IMR-90 (cell line): ENCODE results near the gene GAREM1. TPM values are rescaled to one million over a fixed set of nuclear protein-coding genes. Genes with fewer than 3 reads are reported as not detected.

Experiments used
- ATAC-seq: fragments of 200-7000 bp; cut with Tn5 transposase; 2 replicates; pipeline ENCODE4 v1.9.1; 2020; ENCODE audit warnings: low read depth, mild to moderate bottlenecking, moderate library complexity
- BruUV-seq: library from RNA; stranded (reverse); fragments of 400-500 nt; replicated peaks from 2 replicates; lab custom pipeline; 2021; lab: Mats Ljungman, UMichigan
- CTCF ChIA-PET: fragments of 300-600 bp; formaldehyde crosslinking; extraction: SDS; loops from one replicate; lab custom pipeline; 2021; ENCODE audit warnings: antibody characterized with exemption; lab: Yijun Ruan, JAX
- POLR2A ChIA-PET: fragments of 300-600 bp; sonication (Branson Sonifier 250); formaldehyde crosslinking; loops from one replicate; lab custom pipeline; 2022; ENCODE audit warnings: antibody characterized with exemption; ENCODE audit not compliant: unreplicated experiment; lab: Charles Lee
- DNase-seq: peaks from one replicate; pipeline ENCODE4 v3.0.0; 2013
- H2AFZ ChIP-seq: replicated peaks from 2 replicates; pipeline ENCODE3; 2013; ENCODE audit warnings: low read length, mild to moderate bottlenecking; ENCODE audit not compliant: poor library complexity
- H2AK5ac ChIP-seq: 2 replicates; pipeline ENCODE4 v1.6.1; 2013; ENCODE audit warnings: low read depth, low read length, inconsistent platforms
- H2AK9ac ChIP-seq: replicated peaks from 2 replicates; pipeline ENCODE3; 2013; ENCODE audit warnings: mild to moderate bottlenecking, low read depth, low read length, moderate library complexity; ENCODE audit not compliant: poor library complexity
- H2BK120ac ChIP-seq: 2 replicates; pipeline ENCODE4 v1.6.1; 2013; ENCODE audit warnings: low read depth, low read length, inconsistent platforms
- H2BK15ac ChIP-seq: 3 replicates; pipeline ENCODE4 v1.6.1; 2013; ENCODE audit warnings: low read depth, low read length, inconsistent platforms
- H2BK20ac ChIP-seq: 2 replicates; pipeline ENCODE4 v1.6.1; 2013; ENCODE audit warnings: low read depth, mild to moderate bottlenecking, inconsistent platforms, low read length, moderate library complexity
- H2BK5ac ChIP-seq: 2 replicates; pipeline ENCODE4 v1.6.1; 2013; ENCODE audit warnings: mild to moderate bottlenecking, low read depth, low read length, inconsistent platforms; ENCODE audit not compliant: poor library complexity, severe bottlenecking
- H3K14ac ChIP-seq: replicated peaks from 2 replicates; pipeline ENCODE4 v1.6.1; 2013; ENCODE audit warnings: low read depth, low read length, inconsistent platforms
- H3K18ac ChIP-seq: 2 replicates; pipeline ENCODE4 v1.6.1; 2013; ENCODE audit warnings: low read depth, low read length, control low read depth
- H3K23ac ChIP-seq: 2 replicates; pipeline ENCODE4 v1.6.1; 2013; ENCODE audit warnings: low read depth, low read length, inconsistent platforms
- H3K27ac ChIP-seq: 2 replicates; pipeline ENCODE4 v1.5.1; 2013; ENCODE audit warnings: mild to moderate bottlenecking, control low read depth, low read length; ENCODE audit not compliant: insufficient read depth
- H3K27me3 ChIP-seq: 2 replicates; pipeline ENCODE4 v1.6.1; 2013; ENCODE audit warnings: low read length; ENCODE audit not compliant: control insufficient read depth, insufficient read depth
- H3K36me3 ChIP-seq: 2 replicates; pipeline ENCODE4 v1.6.1; 2013; ENCODE audit warnings: low read length, mixed read lengths; ENCODE audit not compliant: control insufficient read depth, insufficient read depth
- H3K4ac ChIP-seq: 2 replicates; pipeline ENCODE4 v1.6.1; 2013; ENCODE audit warnings: low read depth, low read length, inconsistent platforms
- H3K4me1 ChIP-seq: 2 replicates; pipeline ENCODE4 v1.6.1; 2013; ENCODE audit warnings: low read length, mixed read lengths; ENCODE audit not compliant: control insufficient read depth, insufficient read depth
- H3K4me2 ChIP-seq: 2 replicates; pipeline ENCODE4 v1.6.1; 2013; ENCODE audit warnings: low read depth, mild to moderate bottlenecking, control low read depth, low read length, moderate library complexity
- H3K4me3 ChIP-seq: 2 replicates; pipeline ENCODE4 v1.5.1; 2013; ENCODE audit warnings: low read depth, mild to moderate bottlenecking, control low read depth, low read length, moderate library complexity; ENCODE audit not compliant: insufficient read depth
- H3K56ac ChIP-seq: 2 replicates; pipeline ENCODE4 v1.6.1; 2013; ENCODE audit warnings: low read length, inconsistent platforms; ENCODE audit not compliant: insufficient read depth; ENCODE audit errors: extremely low read depth
- H3K79me1 ChIP-seq, 2 experiments: 2 replicates each; pipeline ENCODE4 v1.6.1; 2013; ENCODE audit warnings: low read length in 2 of 2, inconsistent platforms in 1 of 2, low read depth in 1 of 2
- H3K9ac ChIP-seq: 2 replicates; pipeline ENCODE4 v1.6.1; 2013; ENCODE audit warnings: low read depth, low read length, control low read depth
- H3K9me1 ChIP-seq: 2 replicates; pipeline ENCODE4 v1.6.1; 2013; ENCODE audit warnings: low read length, inconsistent platforms; ENCODE audit not compliant: insufficient read depth
- H3K9me3 ChIP-seq: 2 replicates; pipeline ENCODE4 v1.6.1; 2013; ENCODE audit warnings: low read length; ENCODE audit not compliant: control insufficient read depth, insufficient read depth
- H4K20me1 ChIP-seq: 2 replicates; pipeline ENCODE4 v1.6.1; 2013; ENCODE audit warnings: low read length, inconsistent platforms; ENCODE audit not compliant: insufficient read depth
- H4K5ac ChIP-seq: 2 replicates; pipeline ENCODE4 v1.6.1; 2013; ENCODE audit warnings: mild to moderate bottlenecking, low read depth, low read length, control low read depth
- H4K8ac ChIP-seq, 2 experiments: 2 replicates each; pipeline ENCODE4 v1.6.1; 2013; ENCODE audit warnings: low read depth in 2 of 2, low read length in 2 of 2, control low read depth in 1 of 2, inconsistent platforms in 1 of 2
- H4K91ac ChIP-seq: 2 replicates; pipeline ENCODE4 v1.6.1; 2013; ENCODE audit warnings: low read depth, low read length, inconsistent platforms; ENCODE audit not compliant: insufficient read depth
- CEBPB ChIP-seq: IDR thresholded peaks from 2 replicates; pipeline ENCODE4 v1.6.1; 2012; ENCODE audit warnings: low read depth, low read length, improper control_type of control experiment
- FOS ChIP-seq: fragments of 150-350 bp; IDR thresholded peaks from 2 replicates; pipeline ENCODE4 v1.6.1; 2016; ENCODE audit warnings: low read depth, low read length
- MAFK ChIP-seq: IDR thresholded peaks from 2 replicates; pipeline ENCODE4 v1.6.1; 2012; ENCODE audit warnings: low read depth, low read length, improper control_type of control experiment
- RAD21 ChIP-seq: IDR thresholded peaks from 2 replicates; pipeline ENCODE4 v1.6.1; 2012; ENCODE audit warnings: low read length, improper control_type of control experiment
- RFX5 ChIP-seq: IDR thresholded peaks from 2 replicates; pipeline ENCODE4 v1.8.0; 2012; ENCODE audit warnings: low read depth, mild to moderate bottlenecking, low read length, moderate library complexity
- WGBS, 2 experiments: methylation state at CpG; one replicate each; pipeline versions ENCODE4 v1.1.5 to v1.1.7; 2013; ENCODE audit warnings: missing lambda C conversion rate in 2 of 2; ENCODE audit not compliant: insufficient read length in 1 of 2; ENCODE audit errors: extremely low coverage in 2 of 2; 5-methylcytosine and 5-hydroxymethylcytosine counted together
- dilution Hi-C: fragments of 300-500 bp; cut with HindIII; formaldehyde crosslinking; loops from one replicate; pipeline ENCODE4 v1.14.3; 2018; ENCODE audit warnings: low sequenced_read_pairs; ENCODE audit not compliant: unreplicated experiment
- in situ Hi-C: fragments of 300-500 bp; cut with MboI; formaldehyde crosslinking; loops from 3 replicates; pipeline ENCODE4 v1.14.3; 2019; ENCODE audit warnings: low sequenced_read_pairs, inconsistent platforms, mixed read lengths
- intact Hi-C: fragments of 100-400 bp; cut with micrococcal nuclease; formaldehyde crosslinking; loops from 2 replicates; pipeline ENCODE4 v1.10.0; 2022
- polyA plus RNA-seq, 3 experiments: library from polyadenylated mRNA; depleted of rRNA; stranded (reverse); fragments of >200 nt; gene quantifications; 2 replicates each; pipeline ENCODE4 v1.2.3, GENCODE V29; 2012; ENCODE audit warnings: low replicate concordance in 1 of 3
- total RNA-seq: library from RNA; depleted of rRNA; stranded (reverse); fragments of >200 nt; gene quantifications from 2 replicates; pipeline ENCODE4 v1.2.3, GENCODE V29; 2012
- TF ChIP-seq, protein P1 (sequence below): fragments of 150-350 bp; IDR thresholded peaks from 2 replicates; pipeline ENCODE4 v1.6.1; 2016; ENCODE audit warnings: low read depth, mild to moderate bottlenecking, low read length, moderate library complexity, borderline replicate concordance

The GAREM1 gene
- total and polyA plus RNA-seq, 2 of the 4 experiments (the other 2 are of a cell fraction) = 1.4 to 2.3 TPM

DNA sequence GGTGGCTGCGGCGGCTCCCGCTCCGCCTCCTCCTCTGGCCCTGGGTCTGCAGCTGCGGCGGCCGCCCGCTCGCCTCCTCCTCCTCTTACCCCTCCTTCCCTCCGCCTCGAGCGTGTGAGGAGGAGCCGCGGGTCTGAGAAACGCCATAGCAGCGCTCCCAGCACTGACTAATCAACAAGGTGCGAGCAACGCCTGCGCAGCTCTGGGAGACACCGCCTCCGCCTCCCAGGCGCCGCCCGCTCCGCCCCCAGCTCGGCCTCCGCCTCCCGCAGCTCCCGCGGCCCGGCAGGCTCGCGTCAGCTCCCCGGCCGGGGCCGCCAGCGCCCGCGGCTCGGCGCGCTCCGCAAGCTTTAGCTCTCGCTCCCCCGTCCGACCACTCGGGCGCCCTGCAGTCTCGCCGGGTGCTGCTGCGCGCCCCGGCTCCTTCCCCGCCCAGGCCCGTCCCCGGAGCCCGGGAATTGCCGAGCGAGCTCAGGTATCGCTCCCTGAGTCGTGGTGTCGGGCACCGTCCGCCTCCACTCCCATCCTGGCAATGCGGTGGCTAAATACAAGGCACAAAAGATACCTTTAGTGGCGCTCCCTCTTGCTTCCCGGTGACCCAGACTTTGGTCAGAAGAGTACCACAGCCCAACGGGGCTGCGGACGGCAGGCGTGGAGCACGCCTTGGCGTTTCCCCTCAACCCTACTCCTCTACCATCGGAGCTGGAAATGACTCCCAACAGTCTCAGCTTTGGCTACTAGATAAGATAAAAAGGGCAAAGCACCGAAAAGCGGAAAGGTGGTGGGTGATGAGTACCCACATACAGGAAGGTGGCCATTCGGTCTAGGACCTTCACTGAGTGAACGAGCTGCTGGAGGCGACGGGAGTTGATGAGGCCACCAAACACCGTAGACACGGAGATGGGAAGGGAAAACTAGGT lies at the start of gene GAREM1 (continued):
- TF ChIP-seq MAFK (no peak), RFX5 (no peak), CEBPB (no peak)
- TF ChIP-seq, protein P1, sequence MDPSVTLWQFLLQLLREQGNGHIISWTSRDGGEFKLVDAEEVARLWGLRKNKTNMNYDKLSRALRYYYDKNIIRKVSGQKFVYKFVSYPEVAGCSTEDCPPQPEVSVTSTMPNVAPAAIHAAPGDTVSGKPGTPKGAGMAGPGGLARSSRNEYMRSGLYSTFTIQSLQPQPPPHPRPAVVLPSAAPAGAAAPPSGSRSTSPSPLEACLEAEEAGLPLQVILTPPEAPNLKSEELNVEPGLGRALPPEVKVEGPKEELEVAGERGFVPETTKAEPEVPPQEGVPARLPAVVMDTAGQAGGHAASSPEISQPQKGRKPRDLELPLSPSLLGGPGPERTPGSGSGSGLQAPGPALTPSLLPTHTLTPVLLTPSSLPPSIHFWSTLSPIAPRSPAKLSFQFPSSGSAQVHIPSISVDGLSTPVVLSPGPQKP = no peak

DNA sequence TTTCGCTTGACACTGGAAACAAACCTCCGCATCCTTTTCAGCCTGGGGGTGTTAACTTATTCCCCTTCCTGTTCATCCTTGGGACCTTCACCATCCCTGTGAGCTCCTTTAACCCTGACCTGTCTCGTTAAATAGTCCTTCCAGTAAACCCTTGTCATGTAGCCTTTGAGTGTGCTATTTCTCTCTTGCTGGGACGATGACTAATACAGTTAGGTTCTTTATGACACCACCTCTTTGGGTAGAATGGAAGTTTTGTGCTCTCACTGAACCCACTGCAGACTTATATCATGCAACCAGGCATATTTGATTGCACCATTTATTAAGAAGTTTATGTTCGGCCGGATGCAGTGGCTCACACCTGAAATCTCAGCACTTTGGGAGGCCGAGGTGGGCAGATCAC lies 40.5 kb upstream of the GAREM1 start:
- Histone ChIP-seq H3K18ac (no peak overlapping the region), H3K4me3 (no peak overlapping the region), H2AK5ac (no peak overlapping the region), H3K9ac (no peak overlapping the region), H3K27me3 (no peaks in the 10 kb centered on the region), H2BK120ac (no peak overlapping the region), H3K27ac (no peak overlapping the region), H3K4me1 (no peaks in the 10 kb centered on the region), H3K23ac (no peak overlapping the region), H3K4me2 (no peak overlapping the region), H4K8ac (no peak overlapping the region), H2AFZ (no peak overlapping the region), H3K9me1 (no peaks in the 10 kb centered on the region), H3K56ac (no peak overlapping the region), H3K9me3 (no peaks in the 10 kb centered on the region), H3K4ac (no peak overlapping the region), H2BK15ac (no peak overlapping the region), H2BK5ac (no peak overlapping the region), H2BK20ac (no peak overlapping the region), H3K36me3 (no peaks in the 10 kb centered on the region), H3K79me1 (no peaks in the 10 kb centered on the region), H4K91ac (no peak overlapping the region), H2AK9ac (no peak overlapping the region), H3K14ac (no peak overlapping the region), H4K20me1 (no peaks in the 10 kb centered on the region), H4K5ac (no peak overlapping the region)
- CTCF ChIA-PET = no interaction called here
- DNase-seq (no peak), ATAC-seq (no peak)
- POLR2A ChIA-PET = no interaction called here
- dilution Hi-C loops (no loop called here), in situ Hi-C loops (no loop called here), intact Hi-C loops (no loop called here)
- 70% methylated on average over 5 of the region's 7 CpGs; no CpG with 5 or more reads in 1 of the 2 experiments for WGBS, 2 experiments
- TF ChIP-seq FOS (no peak), RAD21 (no peak)
- no TSS peak for BruUV-seq
